GM10847 (cell line): Measurements from ENCODE around the gene BICRA.

Source experiments
- POLR2A ChIP-seq: IDR thresholded peaks from 2 replicates; pipeline ENCODE4 v1.6.1; 2011; ENCODE audit not compliant: insufficient read length; ENCODE audit errors: extremely low read depth

Gene BICRA

DNA sequence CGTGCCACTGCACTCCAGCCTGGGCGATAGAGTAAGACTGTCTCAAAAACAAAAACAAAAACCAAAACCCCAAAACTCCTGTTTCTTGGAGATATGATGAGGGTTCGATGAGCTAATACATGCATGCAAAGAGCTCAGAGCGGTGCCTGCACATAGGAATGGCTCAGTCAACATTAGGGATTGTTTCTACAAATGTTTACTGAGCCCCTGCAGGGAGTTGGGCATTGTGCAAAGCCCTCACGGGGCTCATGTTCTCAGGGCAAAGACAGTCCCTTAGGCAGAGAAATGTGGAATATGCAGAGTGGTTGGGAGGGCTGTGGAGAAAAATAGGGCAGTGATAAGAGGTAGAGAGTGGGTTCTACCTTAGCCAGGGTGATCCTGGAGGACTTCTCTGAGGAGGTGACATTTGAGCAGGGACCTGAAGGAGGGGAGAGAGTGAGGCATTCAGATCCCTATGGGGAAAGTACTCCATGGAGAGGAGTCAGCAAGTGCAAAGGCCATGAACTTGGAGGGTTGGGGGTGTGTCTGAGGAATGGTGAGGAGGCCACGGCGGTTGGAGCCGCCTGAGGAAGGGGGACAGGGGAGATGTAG is 102.8 kb downstream of the BICRA start:
- no peak for TF ChIP-seq POLR2A

DNA sequence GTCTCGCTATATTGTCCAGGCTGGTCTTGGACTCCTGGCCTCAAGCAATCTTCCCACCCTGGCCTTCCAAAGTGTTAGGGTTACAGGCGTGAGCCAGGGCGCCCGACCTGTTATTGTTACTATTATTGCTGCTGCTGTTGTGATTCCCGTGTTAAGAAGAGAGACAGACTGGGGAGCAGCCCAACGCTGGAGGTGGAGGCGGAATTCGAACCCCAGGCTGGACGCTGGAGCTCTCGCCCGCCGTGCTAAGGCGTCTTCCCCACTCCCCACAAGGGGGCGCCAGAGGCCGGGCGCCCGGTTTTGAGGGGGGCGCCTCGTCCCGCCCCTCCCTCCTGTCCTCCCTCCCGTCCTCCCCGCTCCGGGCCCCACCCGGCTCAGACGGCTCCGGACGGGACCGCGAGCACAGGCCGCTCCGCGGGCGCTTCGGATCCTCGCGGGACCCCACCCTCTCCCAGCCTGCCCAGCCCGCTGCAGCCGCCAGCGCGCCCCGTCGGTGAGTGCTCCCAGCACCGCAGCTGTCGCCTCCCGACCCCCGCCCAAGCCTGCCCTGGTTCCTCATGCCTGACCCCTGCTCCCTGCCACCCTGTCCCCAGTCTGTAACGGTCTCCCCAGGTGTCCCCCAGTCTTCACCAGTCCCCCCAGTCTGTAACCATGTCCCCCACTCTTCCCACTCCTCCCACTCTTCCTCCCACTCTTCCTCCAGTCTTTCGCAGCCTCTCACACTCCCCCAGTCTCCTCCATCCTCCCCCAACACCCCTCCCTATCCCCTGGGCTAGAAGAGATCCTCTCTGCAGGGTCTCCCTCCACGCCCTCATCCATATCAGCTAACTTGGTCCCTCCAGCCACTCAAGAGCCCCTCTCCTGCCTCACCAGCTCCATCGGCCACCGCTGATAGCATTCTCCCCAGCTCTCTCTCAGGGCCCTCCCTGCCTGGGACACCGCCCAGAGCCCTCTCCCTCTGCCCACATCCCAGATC is 104.4 kb downstream of the BICRA start, which contains the start of gene EHD2:
Gene EHD2, plus strand, starts transcription at position 377 of the 976 bp plus-strand sequence. CDS start 3,191 bp downstream, outside the sequence.
- no peak for TF ChIP-seq POLR2A

DNA sequence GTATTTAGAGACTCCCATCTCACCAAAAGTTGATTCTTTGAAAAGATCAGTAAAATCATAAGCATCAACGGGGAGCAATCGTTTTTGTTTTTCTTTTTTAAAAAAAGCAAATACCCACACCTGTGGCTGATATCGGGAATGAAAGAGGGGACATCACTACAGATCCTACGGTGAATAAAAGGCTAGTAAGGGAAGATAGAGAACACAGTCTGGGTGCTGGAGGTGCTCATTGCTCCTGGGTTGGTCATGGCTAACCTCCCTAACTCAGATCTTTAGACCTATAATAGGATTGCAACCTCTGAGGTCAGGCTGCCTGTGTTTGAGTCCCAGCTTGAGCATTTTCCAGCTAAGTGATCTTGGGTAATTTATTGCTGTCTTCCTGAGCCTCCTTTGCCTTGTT is 105.4 kb downstream of the BICRA start:
- no peak for TF ChIP-seq POLR2A

DNA sequence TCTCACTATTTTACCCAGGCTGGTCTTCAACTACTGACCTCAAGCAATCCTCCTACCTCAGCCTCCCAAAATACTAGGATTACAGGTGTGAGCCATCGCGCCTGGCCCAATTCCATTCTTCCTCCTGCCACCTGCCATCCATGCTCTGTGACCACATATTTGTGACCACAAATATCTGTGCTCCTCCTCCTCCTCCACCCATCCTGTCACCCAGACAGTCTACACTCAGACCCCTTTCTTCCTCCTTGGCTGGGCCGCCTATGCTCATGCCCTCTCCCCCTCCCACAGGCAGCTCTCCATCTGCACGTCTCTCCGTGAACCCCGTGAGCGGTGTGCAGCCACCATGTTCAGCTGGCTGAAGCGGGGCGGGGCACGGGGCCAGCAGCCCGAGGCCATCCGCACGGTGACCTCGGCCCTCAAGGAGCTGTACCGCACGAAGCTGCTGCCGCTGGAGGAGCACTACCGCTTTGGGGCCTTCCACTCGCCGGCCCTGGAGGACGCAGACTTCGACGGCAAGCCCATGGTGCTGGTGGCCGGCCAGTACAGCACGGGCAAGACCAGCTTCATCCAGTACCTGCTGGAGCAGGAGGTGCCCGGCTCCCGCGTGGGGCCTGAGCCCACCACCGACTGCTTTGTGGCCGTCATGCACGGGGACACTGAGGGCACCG is 107.5 kb downstream of the BICRA start:
- no peak for TF ChIP-seq POLR2A

DNA sequence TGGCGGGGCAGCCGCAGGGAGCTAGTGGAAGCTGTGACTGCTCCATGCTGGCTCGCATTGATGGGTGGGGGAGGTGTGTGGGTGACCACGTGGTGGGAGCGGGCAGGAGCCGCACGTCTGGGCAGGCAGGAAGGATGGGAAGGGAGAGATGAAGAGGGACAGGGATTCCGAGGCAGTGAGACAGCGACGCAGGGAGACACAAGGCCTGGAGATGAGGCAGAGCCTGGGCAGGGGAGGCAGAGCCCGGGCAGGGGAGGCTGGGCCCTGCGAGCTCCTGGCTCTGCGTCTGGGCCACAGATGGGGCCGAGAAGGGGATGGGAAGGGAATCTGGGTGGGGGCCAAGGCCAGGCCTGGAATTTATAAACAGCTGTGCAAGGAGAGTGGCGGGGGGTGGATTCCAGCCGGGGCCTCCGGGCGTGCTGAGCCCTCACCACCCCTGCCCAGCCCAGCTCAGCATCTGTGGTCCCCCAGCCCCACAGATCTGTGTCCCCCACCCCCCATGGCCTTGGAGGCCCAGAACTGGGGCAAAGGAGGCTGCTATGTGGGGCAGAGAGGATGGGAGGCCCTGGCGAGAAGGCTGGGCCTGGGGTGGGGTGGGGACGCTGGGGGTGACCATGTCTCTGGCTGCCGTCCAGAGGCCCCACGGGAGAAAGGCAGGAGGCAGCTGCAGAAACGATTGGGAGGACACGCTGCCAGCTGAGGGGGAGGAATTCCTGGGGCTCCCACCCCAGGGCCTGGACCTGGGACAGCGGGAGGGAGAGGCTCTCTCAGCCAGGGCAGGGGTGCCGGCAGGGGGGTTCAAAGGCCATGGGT is 110.3 kb downstream of the BICRA start:
- TF ChIP-seq POLR2A: no peak

DNA sequence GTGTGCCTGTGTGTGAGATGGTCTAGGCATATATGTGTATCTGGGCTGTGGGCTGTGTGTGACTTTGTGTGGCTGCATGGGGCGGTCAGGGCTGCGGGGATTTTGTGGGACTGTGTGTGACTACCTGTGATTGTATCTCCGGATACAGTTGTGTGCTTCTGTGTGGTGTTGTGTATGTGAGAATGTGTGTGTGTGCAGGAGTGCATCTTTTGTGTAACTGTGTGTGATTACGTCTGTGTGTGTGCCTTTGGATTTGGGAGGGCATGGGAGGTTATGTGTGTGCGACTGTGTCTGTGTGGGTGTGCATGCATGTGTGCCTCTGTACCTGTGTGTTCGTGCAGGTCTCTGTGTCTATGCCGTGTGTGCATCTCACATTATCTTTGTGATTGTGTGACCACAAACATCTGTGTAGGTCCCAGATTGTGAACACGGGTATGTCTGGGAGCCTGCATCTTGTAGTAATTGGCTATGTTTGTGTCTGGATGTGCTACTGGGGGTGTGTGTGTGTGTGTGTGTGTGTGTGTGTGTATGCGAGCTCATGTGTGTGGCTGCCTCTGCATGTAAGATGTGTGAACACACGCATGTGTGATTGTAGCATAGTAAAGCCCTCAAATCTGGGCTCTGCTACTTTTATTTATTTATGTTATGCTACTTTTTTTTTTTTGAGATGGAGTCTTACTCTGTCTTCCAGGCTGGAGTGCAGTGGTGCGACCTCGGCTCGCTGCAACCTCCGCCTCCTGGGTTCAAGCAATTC is 111.9 kb downstream of the BICRA start:
- TF ChIP-seq POLR2A: no peak

DNA sequence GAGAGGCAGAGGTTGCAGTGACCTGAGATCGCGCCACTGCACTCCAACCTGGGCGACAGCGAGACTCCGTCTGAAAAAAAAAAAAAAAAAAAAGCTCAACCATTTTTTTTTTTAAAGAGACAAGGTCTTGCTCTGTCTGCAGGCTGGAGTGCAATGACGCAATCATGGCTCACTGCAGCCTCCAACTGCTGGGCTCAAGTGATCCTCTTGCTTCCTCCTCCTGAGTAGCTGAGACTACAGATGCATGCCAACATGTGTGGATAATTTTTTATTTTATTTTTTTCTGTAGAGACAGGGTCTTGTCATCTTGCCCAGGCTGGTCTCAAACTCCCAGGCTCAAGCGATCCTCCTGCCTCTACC is 114.6 kb downstream of the BICRA start:
- TF ChIP-seq POLR2A: no peak

DNA sequence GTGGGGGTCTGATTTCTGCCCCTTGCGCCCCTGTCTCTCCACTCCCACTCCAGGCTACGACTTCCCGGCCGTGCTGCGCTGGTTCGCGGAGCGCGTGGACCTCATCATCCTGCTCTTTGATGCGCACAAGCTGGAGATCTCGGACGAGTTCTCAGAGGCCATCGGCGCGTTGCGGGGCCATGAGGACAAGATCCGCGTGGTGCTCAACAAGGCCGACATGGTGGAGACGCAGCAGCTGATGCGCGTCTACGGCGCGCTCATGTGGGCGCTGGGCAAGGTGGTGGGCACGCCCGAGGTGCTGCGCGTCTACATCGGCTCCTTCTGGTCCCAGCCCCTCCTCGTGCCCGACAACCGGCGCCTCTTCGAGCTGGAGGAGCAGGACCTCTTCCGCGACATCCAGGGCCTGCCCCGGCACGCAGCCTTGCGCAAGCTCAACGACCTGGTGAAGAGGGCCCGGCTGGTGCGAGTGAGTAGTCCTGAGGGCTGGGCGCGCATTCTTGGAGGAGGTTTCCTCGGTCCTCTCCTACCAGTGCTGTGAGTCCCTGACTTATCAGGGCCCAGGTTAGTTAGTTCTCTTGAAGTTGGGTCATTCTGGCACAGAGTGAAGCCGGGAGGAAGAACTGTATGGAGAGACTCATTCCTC is 116.9 kb downstream of the BICRA start:
- no peak for TF ChIP-seq POLR2A

DNA sequence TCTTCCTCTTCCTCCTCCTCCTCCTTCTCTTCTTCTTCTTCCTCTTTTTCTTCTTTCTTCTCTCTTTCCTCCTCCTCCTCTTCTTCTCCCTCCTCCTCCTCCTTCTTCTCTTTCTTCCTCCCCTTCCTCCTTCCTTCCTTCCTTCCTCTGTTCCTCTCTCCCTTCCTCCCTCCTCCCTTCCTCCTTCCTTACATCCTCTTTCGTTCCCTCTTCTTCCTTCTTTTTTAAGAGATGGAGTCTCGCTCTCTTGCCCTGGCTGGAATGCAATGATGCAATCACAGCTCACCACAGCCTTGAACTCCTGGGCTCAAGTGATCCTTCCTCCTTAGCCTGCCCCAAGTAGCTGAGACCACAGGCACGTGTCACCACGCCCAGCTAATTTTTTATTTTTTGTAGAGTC is 117.5 kb downstream of the BICRA start:
- TF ChIP-seq POLR2A: no peak

DNA sequence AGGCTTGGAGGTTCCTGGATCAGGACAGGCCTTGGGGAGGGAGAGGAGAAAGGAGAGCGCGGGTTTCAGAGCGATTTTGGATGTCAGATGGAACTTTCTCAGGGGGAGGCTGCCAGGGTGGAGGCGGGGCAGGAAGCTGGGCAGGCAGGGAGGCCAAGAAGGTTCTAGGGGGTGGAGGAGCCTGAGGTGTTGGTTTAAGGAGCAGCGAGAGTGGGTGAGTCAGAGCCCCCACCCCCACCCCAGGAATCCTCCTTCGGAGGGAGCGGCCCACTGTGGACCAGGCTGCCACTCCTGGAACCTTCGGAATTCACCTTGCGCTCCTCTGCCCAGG is 120.5 kb downstream of the BICRA start:
- TF ChIP-seq POLR2A: no peak

DNA sequence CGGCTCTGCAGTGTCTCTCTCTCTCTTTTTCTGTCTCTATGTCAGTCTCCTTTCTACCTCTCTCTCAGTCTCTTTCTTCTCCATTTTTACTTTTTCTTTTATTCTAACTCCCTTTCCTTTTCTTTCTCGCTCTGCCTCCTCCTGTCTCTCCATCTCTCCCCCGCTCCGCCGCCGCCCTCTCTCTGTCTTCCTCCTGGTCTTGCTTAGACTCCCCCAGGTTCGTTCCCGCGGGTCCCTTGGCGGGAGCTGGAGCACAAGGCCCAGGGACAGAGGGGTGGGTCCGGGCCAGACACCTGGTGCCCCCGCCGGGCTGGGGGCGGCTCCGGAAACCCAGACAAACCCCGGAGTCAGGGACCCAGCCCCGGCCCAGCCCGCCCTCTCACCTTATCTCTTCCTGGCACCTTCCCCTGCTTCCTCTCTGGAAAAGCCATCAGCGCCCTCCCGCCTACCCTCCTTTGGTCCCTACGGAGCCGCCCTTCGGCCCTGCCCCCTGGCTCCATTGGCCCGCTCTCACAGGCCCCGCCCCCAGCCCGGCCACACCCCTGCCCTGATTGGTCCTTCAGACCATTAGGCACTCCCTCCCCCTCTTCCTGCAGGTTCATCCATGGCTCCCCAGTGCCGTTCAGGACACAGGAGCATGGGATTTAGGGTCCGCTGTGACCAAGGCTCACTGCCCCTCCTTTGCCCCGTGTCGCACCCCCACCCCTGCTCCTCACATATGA is 121.0 kb downstream of the BICRA start:
- TF ChIP-seq POLR2A: no peak

DNA sequence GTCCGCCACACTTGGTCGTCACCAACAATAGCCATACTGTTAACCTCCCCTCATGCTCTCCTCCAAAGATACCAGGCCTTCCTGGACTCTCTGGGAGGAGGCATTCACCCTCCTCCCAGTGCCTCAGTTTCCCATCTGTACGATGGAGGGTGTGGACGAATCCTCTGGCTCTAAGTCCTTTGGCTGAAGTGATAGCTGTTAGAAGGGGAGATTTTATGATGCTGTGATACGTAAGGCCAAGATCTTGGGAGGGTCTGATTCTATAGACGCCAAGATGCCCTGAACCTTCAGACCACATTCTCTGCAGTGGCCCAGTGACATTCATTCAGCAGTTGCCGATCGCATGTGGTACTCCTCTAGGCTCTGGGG is 121.6 kb downstream of the BICRA start:
- no peak for TF ChIP-seq POLR2A

DNA sequence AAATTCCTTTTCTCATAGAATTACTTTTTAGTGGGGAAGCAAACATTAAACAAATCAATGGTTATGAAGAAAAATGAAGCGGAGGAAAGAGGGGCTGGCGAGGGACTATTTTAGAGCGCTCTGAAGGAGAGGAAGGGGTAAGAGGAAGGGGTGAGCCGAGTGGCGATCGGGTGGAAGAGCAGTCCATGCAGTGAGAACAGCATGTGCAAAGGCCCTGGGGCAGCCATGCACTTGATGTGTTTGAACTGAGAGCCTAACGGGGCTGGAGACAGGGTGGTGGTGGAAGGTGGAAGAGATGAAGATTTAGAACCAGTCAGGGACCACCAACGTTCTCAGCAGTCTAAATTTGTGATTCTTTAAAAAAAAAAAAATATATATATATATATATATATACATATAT is 122.0 kb downstream of the BICRA start:
- TF ChIP-seq POLR2A: no peak
